Stomach (tissue), 9 donors: ENCODE results near the gene TANC1. TPM values are rescaled to one million over a fixed set of nuclear protein-coding genes. Genes with fewer than 3 reads are reported as not detected.

ENCODE experiments used
- DNase-seq, 2 donors: peaks; one replicate each; pipeline versions ENCODE4 v3.0.0 to v3.0.0-alpha.2; 2013 to 2019
- H3K27ac ChIP-seq, 5 donors: fragments of 200-600 bp in 4 of 5; sonication (generic) in 4 of 5; one replicate each; pipeline ENCODE4 v1.5.1; 2013 to 2019; ENCODE audit warnings: mild to moderate bottlenecking in 1 of 5, moderate library complexity in 1 of 5
- H3K27me3 ChIP-seq, 3 donors: fragments of 200-600 bp; sonication (generic); one replicate each; pipeline ENCODE4 v1.5.1; 2017 to 2019; ENCODE audit warnings: mixed run types in 1 of 3
- H3K36me3 ChIP-seq, 4 donors: fragments of 200-600 bp; sonication (generic); 1 replicate in 3 of 4; 2 replicates in 1 of 4; pipeline ENCODE4 v1.5.1; 2016 to 2019
- H3K4me1 ChIP-seq, 4 donors: fragments of 200-600 bp; sonication (generic); one replicate each; pipeline ENCODE4 v1.5.1; 2016 to 2019
- H3K4me3 ChIP-seq, 4 donors: fragments of 200-600 bp; sonication (generic) in 3 of 4; one replicate each; pipeline ENCODE4 v1.5.1; 2016 to 2019; ENCODE audit warnings: mild to moderate bottlenecking in 1 of 4
- H3K9me3 ChIP-seq, 4 donors: fragments of 200-600 bp; sonication (generic); one replicate each; pipeline ENCODE4 v1.5.1; 2016 to 2019
- EP300 ChIP-seq: sonication (generic); formaldehyde crosslinking; IDR thresholded peaks from one replicate; pipeline ENCODE4 v1.6.1; 2017; ENCODE audit warnings: antibody characterized with exemption
- POLR2A ChIP-seq, 4 donors: fragments of 450-650 bp; IDR thresholded peaks; one replicate each; pipeline ENCODE4 v1.6.1; 2016; ENCODE audit warnings: antibody characterized with exemption in 4 of 4, control low read depth in 2 of 4, mild to moderate bottlenecking in 1 of 4, moderate library complexity in 1 of 4
- POLR2AphosphoS5 ChIP-seq, 3 donors: sonication (generic); formaldehyde crosslinking; IDR thresholded peaks; one replicate each; pipeline ENCODE4 v1.6.1; 2016; ENCODE audit warnings: antibody characterized with exemption in 3 of 3
- WGBS, 5 donors: extraction: QIAGEN DNeasy Blood & Tissue Kit in 3 of 5; methylation state at CpG; one replicate each; pipeline versions ENCODE4 v1.1.5 to v1.1.7; 2013 to 2018; 5-methylcytosine and 5-hydroxymethylcytosine counted together
- intact Hi-C: fragments of 100-400 bp; cut with DNase I; formaldehyde crosslinking; loops from one replicate; pipeline ENCODE4 v1.15.1; 2023; ENCODE audit warnings: low total_unique reads
- polyA plus RNA-seq, 3 donors: library from polyadenylated mRNA; stranded (reverse); fragments of 200-250 nt; gene quantifications; one replicate each; pipeline ENCODE4 v1.2.3, GENCODE V29; 2013
- total RNA-seq, 5 donors: library from RNA; depleted of rRNA; stranded (reverse); fragments of >200 nt; gene quantifications; one replicate each; pipeline versions ENCODE4 v1.1.0 to v1.2.3, GENCODE V29; 2014 to 2016
- TF ChIP-seq, protein P1 (sequence below), 7 experiments: fragments of 450-650 bp in 4 of 7; fragments of 200-600 bp in 3 of 7; sonication (generic) in 3 of 7; IDR thresholded peaks; one replicate each; pipeline ENCODE4 v1.5.1; 2016 to 2019; ENCODE audit warnings: antibody characterized with exemption in 7 of 7, control low read depth in 2 of 7, mild to moderate bottlenecking in 1 of 7
- donor health status: healthy with polysubstance abuse.
- donor health status: Bipolar disorder and iron deficiency.
- donor health status: healthy.

TANC1 gene
- total and polyA plus RNA-seq, 8 donors = 4.9 to 59.7 (median 37.7) TPM

DNA sequence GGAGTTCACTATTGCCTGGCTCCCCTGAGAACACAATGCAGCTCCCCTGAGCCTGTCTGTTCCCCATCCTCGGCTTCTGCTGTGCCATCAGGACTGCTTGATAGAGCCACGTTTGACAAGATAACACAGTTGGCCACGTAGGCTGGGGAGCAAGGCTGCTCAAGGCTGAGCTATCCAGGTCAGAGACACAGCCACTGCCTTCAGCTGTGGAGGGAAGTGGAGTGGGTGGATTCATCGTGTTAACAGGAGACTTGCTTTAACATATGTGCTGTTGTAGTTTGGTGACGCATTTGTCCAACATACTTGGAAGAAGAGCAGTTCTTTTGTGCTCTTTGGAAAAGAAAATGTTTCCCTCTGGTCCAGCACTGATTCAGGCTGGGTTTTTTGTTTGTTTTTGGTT, 249.2 kb downstream of the TANC1 start:
- intact Hi-C loops = no loop called here
- no peaks in the 10 kb centered on the region for H3K9me3 ChIP-seq
- no peak overlapping the region for H3K4me3 ChIP-seq
- H3K36me3 ChIP-seq = peaks cover 34 to 86% (median 85%) of the 10 kb centered on the region in 4 donors
- TF ChIP-seq EP300 = no peak
- TF ChIP-seq POLR2A (IDR thresholded peaks at IDR 0.05) = no peak
- 80 to 89% (median 82%) methylated on average over 5 of the region's 5 CpGs for WGBS, 5 donors
- no peak for DNase-seq
- no peak overlapping the region for H3K27ac ChIP-seq
- no peaks in the 10 kb centered on the region for H3K4me1 ChIP-seq
- H3K27me3 ChIP-seq = no peaks in the 10 kb centered on the region

DNA sequence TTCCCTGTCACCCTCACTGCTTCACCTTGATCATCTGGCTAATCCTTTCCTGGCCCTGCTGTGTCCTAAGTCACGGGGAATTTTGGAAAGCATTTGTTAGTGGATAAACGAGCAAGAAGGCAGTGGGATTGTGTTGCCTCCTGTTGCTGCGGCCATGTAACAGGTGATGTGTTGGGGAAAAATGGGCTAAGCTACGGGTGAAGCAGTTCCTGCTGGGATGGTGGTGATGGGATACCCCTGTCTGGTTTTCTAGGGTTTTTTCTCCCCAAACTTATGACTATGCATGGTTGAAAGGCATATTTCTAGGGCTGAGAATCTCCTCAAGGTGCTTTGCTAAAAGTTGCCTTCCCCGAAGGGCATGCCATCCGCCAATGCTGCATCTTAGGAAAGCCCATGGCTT, 249.9 kb downstream of the TANC1 start:
- H3K9me3 ChIP-seq = no peaks in the 10 kb centered on the region
- H3K27ac ChIP-seq = no peak overlapping the region
- intact Hi-C loops = no loop called here
- DNase-seq = no peak
- no peak overlapping the region for H3K4me3 ChIP-seq
- no peaks in the 10 kb centered on the region for H3K27me3 ChIP-seq
- peaks cover 34 to 93% (median 92%) of the 10 kb centered on the region in 4 donors for H3K36me3 ChIP-seq
- H3K4me1 ChIP-seq = no peaks in the 10 kb centered on the region
- TF ChIP-seq, protein P1, sequence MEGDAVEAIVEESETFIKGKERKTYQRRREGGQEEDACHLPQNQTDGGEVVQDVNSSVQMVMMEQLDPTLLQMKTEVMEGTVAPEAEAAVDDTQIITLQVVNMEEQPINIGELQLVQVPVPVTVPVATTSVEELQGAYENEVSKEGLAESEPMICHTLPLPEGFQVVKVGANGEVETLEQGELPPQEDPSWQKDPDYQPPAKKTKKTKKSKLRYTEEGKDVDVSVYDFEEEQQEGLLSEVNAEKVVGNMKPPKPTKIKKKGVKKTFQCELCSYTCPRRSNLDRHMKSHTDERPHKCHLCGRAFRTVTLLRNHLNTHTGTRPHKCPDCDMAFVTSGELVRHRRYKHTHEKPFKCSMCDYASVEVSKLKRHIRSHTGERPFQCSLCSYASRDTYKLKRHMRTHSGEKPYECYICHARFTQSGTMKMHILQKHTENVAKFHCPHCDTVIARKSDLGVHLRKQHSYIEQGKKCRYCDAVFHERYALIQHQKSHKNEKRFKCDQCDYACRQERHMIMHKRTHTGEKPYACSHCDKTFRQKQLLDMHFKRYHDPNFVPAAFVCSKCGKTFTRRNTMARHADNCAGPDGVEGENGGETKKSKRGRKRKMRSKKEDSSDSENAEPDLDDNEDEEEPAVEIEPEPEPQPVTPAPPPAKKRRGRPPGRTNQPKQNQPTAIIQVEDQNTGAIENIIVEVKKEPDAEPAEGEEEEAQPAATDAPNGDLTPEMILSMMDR (IDR thresholded peaks at IDR 0.05) = no peak
- TF ChIP-seq POLR2A (IDR thresholded peaks at IDR 0.05) (no peak), POLR2AphosphoS5 (IDR thresholded peaks at IDR 0.05) (no peak), EP300 (no peak)
- 88 to 94% (median 92%) methylated on average over 6 of the region's 6 CpGs for WGBS, 5 donors

DNA sequence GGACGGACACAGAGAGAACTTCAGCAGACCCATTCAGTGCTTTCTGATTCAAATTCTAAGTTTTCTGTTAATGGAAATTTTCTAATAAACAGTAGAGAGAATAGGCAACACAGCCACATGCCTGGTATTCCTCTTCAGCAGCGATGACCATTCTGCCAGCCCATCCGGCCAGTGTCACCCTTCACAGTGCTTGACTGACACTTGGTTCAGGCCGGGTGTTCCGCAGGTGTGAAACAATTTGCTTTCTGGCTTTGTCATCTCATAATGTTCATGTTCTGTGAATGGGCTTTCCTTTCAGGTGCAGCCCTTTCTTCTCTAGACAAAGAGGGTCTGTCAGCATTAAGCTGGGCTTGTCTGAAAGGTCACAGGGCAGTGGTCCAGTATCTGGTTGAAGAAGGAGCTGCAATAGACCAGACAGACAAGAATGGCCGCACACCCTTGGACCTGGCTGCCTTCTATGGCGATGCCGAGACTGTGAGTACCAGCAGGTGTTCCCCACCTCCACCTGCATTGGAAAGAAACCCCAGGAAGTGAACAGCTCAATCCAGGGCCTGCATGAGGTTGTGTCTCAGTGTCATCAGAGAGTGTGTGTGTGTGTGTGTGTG, 251.1 kb downstream of the TANC1 start:
- Histone ChIP-seq H3K4me1 (no peaks in the 10 kb centered on the region), H3K4me3 (no peak overlapping the region), H3K9me3 (no peaks in the 10 kb centered on the region), H3K36me3 (peaks cover 46 to 100% (median 99%) of the 10 kb centered on the region in 4 donors), H3K27ac (no peak overlapping the region), H3K27me3 (no peaks in the 10 kb centered on the region)
- TF ChIP-seq, protein P1 (IDR thresholded peaks at IDR 0.05) = no peak
- TF ChIP-seq POLR2A (IDR thresholded peaks at IDR 0.05) (no peak), POLR2AphosphoS5 (IDR thresholded peaks at IDR 0.05) (no peak), EP300 (no peak)
- 90 to 99% (median 97%) methylated on average over 8 of the region's 8 CpGs for WGBS, 5 donors
- no peak for DNase-seq
- intact Hi-C loops = no loop called here

DNA sequence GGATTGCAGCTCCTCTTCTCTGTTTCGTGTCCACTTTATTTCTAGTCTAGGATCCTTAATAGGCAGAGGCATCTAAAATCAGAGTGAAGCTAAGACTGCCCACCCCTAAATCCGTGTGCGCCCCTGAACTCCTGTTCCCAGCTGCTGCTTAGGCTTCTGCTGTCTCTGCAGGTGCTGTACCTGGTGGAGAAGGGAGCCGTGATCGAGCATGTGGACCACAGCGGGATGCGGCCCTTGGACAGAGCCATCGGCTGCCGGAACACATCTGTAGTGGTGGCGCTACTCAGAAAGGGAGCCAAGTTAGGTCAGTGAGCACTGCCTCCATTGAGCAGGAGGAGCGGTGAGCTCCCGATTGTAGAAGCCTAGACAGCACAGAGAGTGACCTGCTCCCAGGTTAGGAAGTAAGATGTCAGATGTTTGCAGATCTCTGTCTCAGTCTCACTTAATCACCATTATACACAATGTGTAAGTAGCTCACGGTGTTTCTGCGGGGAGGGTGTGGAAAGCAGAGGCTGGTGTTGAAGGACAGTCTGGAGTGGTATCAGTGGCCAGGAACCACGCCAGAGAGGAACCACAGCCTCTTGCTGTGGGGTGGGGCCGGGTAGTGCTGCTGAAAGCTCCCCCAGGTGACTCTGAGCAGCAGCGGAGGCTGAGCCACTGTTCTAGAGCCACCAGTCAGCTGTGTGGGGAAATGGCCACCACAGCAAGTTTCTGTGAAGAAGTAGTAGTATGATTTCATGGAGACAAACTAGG, 255.8 kb downstream of the TANC1 start:
- TF ChIP-seq, protein P1 (IDR thresholded peaks at IDR 0.05) = no peak
- TF ChIP-seq EP300 (no peak), POLR2AphosphoS5 (IDR thresholded peaks at IDR 0.05) (no peak), POLR2A (IDR thresholded peaks at IDR 0.05) (no peak)
- 91 to 96% (median 94%) methylated on average over 17 of the region's 17 CpGs for WGBS, 5 donors
- DNase-seq = no peak
- Histone ChIP-seq H3K27me3 (no peaks in the 10 kb centered on the region), H3K36me3 (peaks cover 44 to 98% (median 87%) of the 10 kb centered on the region in 4 donors), H3K27ac (peak overlapping the region in 1 of 5 donors; percentile 8), H3K4me3 (no peak overlapping the region), H3K4me1 (peaks cover 0 to 7% (median 5%) of the 10 kb centered on the region in 4 donors), H3K9me3 (no peaks in the 10 kb centered on the region)
- intact Hi-C loops = no loop called here
